ENCODE results near the gene KANSL2. TPM values are rescaled to one million over a fixed set of nuclear protein-coding genes. Genes with fewer than 3 reads are reported as not detected.
"Not testable (repeated sequence)": the region's sequence is repeated elsewhere in the genome, so short reads cannot be mapped to it uniquely, and the experiment has no call there.

The KANSL2 gene
- total RNA-seq, 2 experiments from 2014 or later = 45.7 to 48.4 TPM

GRCh38 chr12:48682533-48682905, 481 bp upstream of the KANSL2 start:
- Mint-ChIP-seq H3K4me1 (ENCODE audit: low read depth) (peaks cover 42% of the 10 kb centered on the region), H3K36me3 (peaks cover 32% of the 10 kb centered on the region), H3K27ac (peak overlapping the region; percentile 94), H3K4me3 (peak overlapping the region; percentile 99)
- POLR2A ChIA-PET = interaction anchor here (0.9 to 2.5 kb wide), 11 partner anchors 8 to 798 kb away, joined by 3 to 9 read pairs (median 3); partner anchors contain the start of genes CCNT1, RHEBL1 and TUBA1B
- intact Hi-C loops (cut with micrococcal nuclease) = loop anchor here (1.0 to 5.0 kb wide), 6 partner anchors 34 to 484 kb away; partner anchors contain the start of genes CCNT1 and DDX23
- CTCF ChIA-PET = interaction anchor here (1.1 to 2.5 kb wide), 3 partner anchors 9 to 113 kb away, joined by 3 to 9 read pairs (median 4); no protein-coding TSS in a partner anchor
- H3K27me3 Mint-ChIP-seq, DNase-seq, H3K9me3 Mint-ChIP-seq: not testable (repeated sequence)

- intact Hi-C loops (cut with micrococcal nuclease) = loop anchor here (5.0 kb wide), 2 partner anchors 116 to 171 kb away; partner anchors contain the start of gene DDX23
- peak overlapping the region; percentile 94 for H3K27ac Mint-ChIP-seq
- ChIA-PET POLR2A (interaction anchor here (1.0 to 2.5 kb wide), 5 partner anchors 8 to 449 kb away, joined by 3 to 9 read pairs (median 7); partner anchors contain the start of genes CCNT1, RHEBL1 and TUBA1B), CTCF (interaction anchor here (1.4 to 2.5 kb wide), 2 partner anchors 11 to 114 kb away, joined by 4 to 9 read pairs; no protein-coding TSS in a partner anchor)
- peaks cover 45% of the 10 kb centered on the region for H3K4me1 Mint-ChIP-seq (ENCODE audit: low read depth)
- no peaks in the 10 kb centered on the region for H3K9me3 Mint-ChIP-seq
- H3K4me3 Mint-ChIP-seq = peak overlapping the region; percentile 99
- no peaks in the 10 kb centered on the region for H3K27me3 Mint-ChIP-seq
- H3K36me3 Mint-ChIP-seq = peaks cover 35% of the 10 kb centered on the region
- DNase-seq = no peak
Observed at GRCh38 chr12:48681399-48681709, 684 bp downstream of the KANSL2 start.

- H3K4me1 Mint-ChIP-seq (ENCODE audit: low read depth) = peaks cover 47% of the 10 kb centered on the region
- ChIA-PET POLR2A (interaction anchor here (0.5 kb wide), 1 partner anchor 24 kb away, joined by 3 read pairs; no protein-coding TSS in a partner anchor), CTCF (interaction anchor here (2.5 kb wide), 1 partner anchor 114 kb away, joined by 9 read pairs; no protein-coding TSS in a partner anchor)
- intact Hi-C loops (cut with micrococcal nuclease) = loop anchor here (5.0 kb wide), 2 partner anchors 116 to 171 kb away; partner anchors contain the start of gene DDX23
- H3K27ac Mint-ChIP-seq = peak overlapping the region; percentile 94
- no peak for DNase-seq
- H3K36me3 Mint-ChIP-seq = peaks cover 39% of the 10 kb centered on the region
- H3K9me3 Mint-ChIP-seq = no peaks in the 10 kb centered on the region
- H3K4me3 Mint-ChIP-seq = peak overlapping the region; percentile 99
- H3K27me3 Mint-ChIP-seq = no peaks in the 10 kb centered on the region
Observed at GRCh38 chr12:48680861-48681260, 1.2 kb downstream of the KANSL2 start.

- Mint-ChIP-seq H3K4me1 (ENCODE audit: low read depth) (peaks cover 47% of the 10 kb centered on the region), H3K36me3 (peaks cover 42% of the 10 kb centered on the region), H3K4me3 (peak overlapping the region; percentile 99), H3K27me3 (no peaks in the 10 kb centered on the region), H3K27ac (peak overlapping the region; percentile 88), H3K9me3 (no peaks in the 10 kb centered on the region)
- ChIA-PET POLR2A (interaction anchor here (0.6 kb wide), 1 partner anchor 8 kb away, joined by 3 read pairs; no protein-coding TSS in a partner anchor), CTCF (interaction anchor here (1.5 kb wide), 1 partner anchor 136 kb away, joined by 3 read pairs; no protein-coding TSS in a partner anchor)
- intact Hi-C loops (cut with micrococcal nuclease) = loop anchor here (1.0 kb wide), 1 partner anchor 38 kb away; the partner anchor contains the start of gene CCNT1
- no peak for DNase-seq
Observed at GRCh38 chr12:48678551-48679185, 3.4 kb downstream of the KANSL2 start.

GRCh38 chr12:48671231-48671856, 10.7 kb downstream of the KANSL2 start:
- Mint-ChIP-seq H3K27ac (no peak overlapping the region), H3K9me3 (no peaks in the 10 kb centered on the region), H3K36me3 (peaks cover 33% of the 10 kb centered on the region), H3K27me3 (no peaks in the 10 kb centered on the region), H3K4me3 (no peak overlapping the region), H3K4me1 (ENCODE audit: low read depth) (peaks cover 7% of the 10 kb centered on the region)
- CTCF ChIA-PET = interaction anchor here (0.6 to 1.5 kb wide), 4 partner anchors 53 to 672 kb away, joined by 3 to 4 read pairs (median 3); no protein-coding TSS in a partner anchor
- no peak for DNase-seq
- POLR2A ChIA-PET = no interaction called here
- intact Hi-C loops (cut with micrococcal nuclease) = no loop called here

GRCh38 chr12:48668996-48669395, 13.0 kb downstream of the KANSL2 start:
- H3K36me3 Mint-ChIP-seq = peaks cover 32% of the 10 kb centered on the region
- DNase-seq = no peak
- POLR2A ChIA-PET = no interaction called here
- no peak overlapping the region for H3K27ac Mint-ChIP-seq
- H3K9me3 Mint-ChIP-seq = no peaks in the 10 kb centered on the region
- H3K4me3 Mint-ChIP-seq = no peak overlapping the region
- CTCF ChIA-PET = no interaction called here
- peaks cover 5% of the 10 kb centered on the region for H3K4me1 Mint-ChIP-seq (ENCODE audit: low read depth)
- H3K27me3 Mint-ChIP-seq = no peaks in the 10 kb centered on the region
- intact Hi-C loops (cut with micrococcal nuclease) = no loop called here

GRCh38 chr12:48659863-48660262, 22.2 kb downstream of the KANSL2 start:
- no peak for DNase-seq
- CTCF ChIA-PET = no interaction called here
- H3K27me3 Mint-ChIP-seq = no peaks in the 10 kb centered on the region
- no peaks in the 10 kb centered on the region for H3K4me1 Mint-ChIP-seq (ENCODE audit: low read depth)
- H3K27ac Mint-ChIP-seq = no peak overlapping the region
- H3K4me3 Mint-ChIP-seq = no peak overlapping the region
- intact Hi-C loops (cut with micrococcal nuclease) = no loop called here
- peaks cover 33% of the 10 kb centered on the region for H3K36me3 Mint-ChIP-seq
- POLR2A ChIA-PET = no interaction called here
- no peaks in the 10 kb centered on the region for H3K9me3 Mint-ChIP-seq

- H3K4me3 Mint-ChIP-seq = no peak overlapping the region
- intact Hi-C loops (cut with micrococcal nuclease) = no loop called here
- no peaks in the 10 kb centered on the region for H3K4me1 Mint-ChIP-seq (ENCODE audit: low read depth)
- H3K27me3 Mint-ChIP-seq = no peaks in the 10 kb centered on the region
- no peak for DNase-seq
- ChIA-PET POLR2A (no interaction called here), CTCF (no interaction called here)
- H3K36me3 Mint-ChIP-seq = peaks cover 36% of the 10 kb centered on the region
- no peaks in the 10 kb centered on the region for H3K9me3 Mint-ChIP-seq
- no peak overlapping the region for H3K27ac Mint-ChIP-seq
Observed at GRCh38 chr12:48651681-48652080, 30.4 kb downstream of the KANSL2 start.

GRCh38 chr12:48645354-48645753, 36.7 kb downstream of the KANSL2 start:
- H3K4me3 Mint-ChIP-seq; intact Hi-C loops (cut with micrococcal nuclease); POLR2A ChIA-PET; H3K27me3 Mint-ChIP-seq; H3K27ac Mint-ChIP-seq; H3K4me1 Mint-ChIP-seq (ENCODE audit: low read depth); CTCF ChIA-PET; DNase-seq; H3K9me3 Mint-ChIP-seq: not testable (repeated sequence)
- peaks cover 29% of the 10 kb centered on the region for H3K36me3 Mint-ChIP-seq

GRCh38 chr12:48643011-48643410, 39.0 kb downstream of the KANSL2 start:
- intact Hi-C loops (cut with micrococcal nuclease) = no loop called here
- Mint-ChIP-seq H3K27me3 (no peaks in the 10 kb centered on the region), H3K27ac (no peak overlapping the region), H3K4me1 (ENCODE audit: low read depth) (no peaks in the 10 kb centered on the region), H3K9me3 (peaks cover 3% of the 10 kb centered on the region), H3K36me3 (peaks cover 28% of the 10 kb centered on the region), H3K4me3 (no peak overlapping the region)
- no peak for DNase-seq
- ChIA-PET POLR2A (no interaction called here), CTCF (interaction anchor here (0.6 kb wide), 1 partner anchor 172 kb away, joined by 4 read pairs; no protein-coding TSS in a partner anchor)

- H3K27ac Mint-ChIP-seq; H3K9me3 Mint-ChIP-seq; DNase-seq; CTCF ChIA-PET; POLR2A ChIA-PET; intact Hi-C loops (cut with micrococcal nuclease); H3K4me1 Mint-ChIP-seq (ENCODE audit: low read depth); H3K4me3 Mint-ChIP-seq; H3K27me3 Mint-ChIP-seq: not testable (repeated sequence)
- H3K36me3 Mint-ChIP-seq = peaks cover 25% of the 10 kb centered on the region
Observed at GRCh38 chr12:48641752-48642555, 40.1 kb downstream of the KANSL2 start.

GRCh38 chr12:48640854-48641253, 41.2 kb downstream of the KANSL2 start:
- Mint-ChIP-seq H3K27me3 (no peaks in the 10 kb centered on the region), H3K9me3 (peaks cover 3% of the 10 kb centered on the region), H3K36me3 (peaks cover 21% of the 10 kb centered on the region), H3K27ac (no peak overlapping the region), H3K4me3 (no peak overlapping the region), H3K4me1 (ENCODE audit: low read depth) (no peaks in the 10 kb centered on the region)
- intact Hi-C loops (cut with micrococcal nuclease) = no loop called here
- POLR2A ChIA-PET = no interaction called here
- CTCF ChIA-PET = interaction anchor here (1.2 kb wide), 1 partner anchor 23 kb away, joined by 4 read pairs; no protein-coding TSS in a partner anchor
- DNase-seq = no peak

Data from activated CD4-positive, alpha-beta memory T cell treated with anti-CD3 and anti-CD28 coated beads for 36 hours (primary cell).